ENCODE data around the gene PLVAP.

Gene PLVAP

DNA sequence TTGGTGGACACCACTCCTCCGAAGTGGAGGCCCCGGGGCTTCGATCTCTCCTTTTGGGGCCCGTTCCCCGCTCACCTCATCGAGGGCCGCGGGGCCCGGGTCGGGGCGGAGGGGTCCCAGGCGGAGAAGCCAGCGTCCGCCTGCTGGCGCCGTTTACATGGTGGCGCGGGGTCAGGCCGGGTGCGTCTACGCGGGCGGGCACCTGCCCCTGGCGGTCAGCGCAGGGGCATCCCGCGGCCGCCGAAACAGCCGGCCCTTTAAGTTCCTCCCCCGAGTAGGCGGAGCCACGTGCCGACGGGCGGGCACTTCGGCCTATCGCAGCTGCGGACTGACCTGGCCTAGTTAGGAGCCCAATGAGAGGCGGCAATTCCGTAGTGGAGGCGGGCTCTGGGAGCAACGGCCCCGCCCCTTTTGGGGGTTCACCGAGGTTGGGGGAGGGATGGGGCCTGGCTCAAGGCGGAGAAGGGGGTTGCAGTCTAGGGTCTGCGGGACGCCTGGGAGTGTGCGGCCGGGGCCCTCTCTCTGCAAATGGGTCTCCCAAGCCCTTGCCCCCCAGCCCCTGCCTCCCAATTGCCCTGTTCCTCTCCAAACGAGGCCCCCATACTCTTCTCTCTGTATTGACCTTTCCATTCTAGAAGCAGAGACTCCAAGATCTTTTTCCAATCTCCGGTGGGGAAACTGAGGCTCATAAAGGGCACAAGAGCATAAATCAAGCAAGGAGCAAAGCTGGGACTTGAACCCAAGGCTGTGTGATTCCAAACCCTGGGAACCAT, 73.8 kb downstream of the PLVAP start, which contains the start of gene ABHD8:
TSS of gene ABHD8 (minus strand) at position 259 of the 773 bp plus-strand sequence. CDS start 1,809 bp downstream, outside the sequence.
- Histone ChIP-seq H3K27ac (peak within 1 kb of the TSS; percentile 82 to 94), H3K4me3 (peak within 1 kb of the TSS; percentile 86)
- peak; percentile 97 for DNase-seq (ENCODE audit: low spot score)
- TF ChIP-seq, protein P1, sequence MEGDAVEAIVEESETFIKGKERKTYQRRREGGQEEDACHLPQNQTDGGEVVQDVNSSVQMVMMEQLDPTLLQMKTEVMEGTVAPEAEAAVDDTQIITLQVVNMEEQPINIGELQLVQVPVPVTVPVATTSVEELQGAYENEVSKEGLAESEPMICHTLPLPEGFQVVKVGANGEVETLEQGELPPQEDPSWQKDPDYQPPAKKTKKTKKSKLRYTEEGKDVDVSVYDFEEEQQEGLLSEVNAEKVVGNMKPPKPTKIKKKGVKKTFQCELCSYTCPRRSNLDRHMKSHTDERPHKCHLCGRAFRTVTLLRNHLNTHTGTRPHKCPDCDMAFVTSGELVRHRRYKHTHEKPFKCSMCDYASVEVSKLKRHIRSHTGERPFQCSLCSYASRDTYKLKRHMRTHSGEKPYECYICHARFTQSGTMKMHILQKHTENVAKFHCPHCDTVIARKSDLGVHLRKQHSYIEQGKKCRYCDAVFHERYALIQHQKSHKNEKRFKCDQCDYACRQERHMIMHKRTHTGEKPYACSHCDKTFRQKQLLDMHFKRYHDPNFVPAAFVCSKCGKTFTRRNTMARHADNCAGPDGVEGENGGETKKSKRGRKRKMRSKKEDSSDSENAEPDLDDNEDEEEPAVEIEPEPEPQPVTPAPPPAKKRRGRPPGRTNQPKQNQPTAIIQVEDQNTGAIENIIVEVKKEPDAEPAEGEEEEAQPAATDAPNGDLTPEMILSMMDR (IDR thresholded peaks at IDR 0.05): peak; percentile 52

DNA sequence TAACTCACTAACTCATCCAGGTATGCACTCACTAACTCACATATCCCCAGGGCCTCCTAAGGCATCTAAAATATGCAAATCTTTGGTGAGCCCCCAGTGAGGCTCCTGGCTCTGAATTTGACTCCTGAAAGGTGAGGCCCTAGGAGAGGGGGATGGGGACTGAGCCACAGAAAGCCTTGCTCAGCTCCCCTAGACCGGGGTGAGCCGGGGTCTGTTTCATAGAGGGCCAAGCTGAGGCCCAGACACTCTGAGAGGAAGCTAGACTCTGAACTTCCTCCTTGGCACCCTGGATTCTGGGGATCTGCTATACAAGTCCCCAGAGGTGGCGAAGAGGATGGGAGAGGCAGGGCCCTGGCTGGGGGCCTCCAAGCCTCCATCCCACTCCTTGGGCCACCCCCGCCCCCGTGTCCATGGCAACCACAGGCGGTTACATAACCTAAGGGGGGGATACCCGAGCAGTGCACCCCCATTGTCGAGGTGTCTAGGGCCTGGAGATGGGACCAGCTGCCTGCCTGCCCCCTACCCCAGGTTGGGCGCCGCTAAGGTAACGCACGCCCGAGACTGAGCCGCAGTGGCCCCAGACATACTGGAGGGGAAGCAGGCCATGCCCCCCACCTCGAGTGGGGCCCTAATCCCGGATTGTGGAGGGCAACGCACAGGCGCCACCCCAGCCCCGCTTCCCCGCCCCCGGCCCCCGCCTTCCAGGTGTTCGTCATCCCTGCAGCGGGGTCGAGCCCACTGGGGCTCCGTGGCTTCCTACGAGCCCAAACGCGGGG, 74.6 kb downstream of the PLVAP start:
- no peak for DNase-seq (ENCODE audit: low spot score)
- Histone ChIP-seq H3K4me3 (peak overlapping the region; percentile 86), H3K27ac (peak overlapping the region; percentile 82 to 94)
- TF ChIP-seq, protein P1 (IDR thresholded peaks at IDR 0.05): no peak

Measured in coronary artery (tissue), 2 donors.